HepG2 (cell line): ENCODE results near the gene ARID5B. TPM values are rescaled to one million over a fixed set of nuclear protein-coding genes. Genes with fewer than 3 reads are reported as not detected.

Experiments used
- HNF4A ChIP-seq: sonication (generic); formaldehyde crosslinking; IDR thresholded peaks from 2 replicates; pipeline ENCODE4 v1.4.0; 2020; ENCODE audit warnings: missing genetic modification reagents
- NFE2L1 ChIP-seq: sonication (generic); formaldehyde crosslinking; IDR thresholded peaks from 2 replicates; pipeline ENCODE4 v1.4.0; 2020; ENCODE audit warnings: missing genetic modification reagents, mild to moderate bottlenecking, borderline replicate concordance
- TIGD3 ChIP-seq: sonication (generic); formaldehyde crosslinking; IDR thresholded peaks from 2 replicates; pipeline ENCODE4 v1.5.1; 2020; ENCODE audit warnings: mild to moderate bottlenecking, missing genetic modification reagents, borderline replicate concordance
- ZFP90 ChIP-seq: sonication (generic); formaldehyde crosslinking; IDR thresholded peaks from 2 replicates; pipeline ENCODE4 v1.8.0; 2022; ENCODE audit warnings: missing genetic modification reagents, mild to moderate bottlenecking, inconsistent platforms, borderline replicate concordance
- ZNF639 ChIP-seq: conservative IDR thresholded peaks from 2 replicates; pipeline ENCODE4 v1.6.1; 2018; ENCODE audit warnings: missing genetic modification reagents
- ZNF749 ChIP-seq: sonication (generic); formaldehyde crosslinking; IDR thresholded peaks from 2 replicates; pipeline ENCODE4 v1.8.0; 2022; ENCODE audit warnings: mild to moderate bottlenecking, missing genetic modification reagents, moderate library complexity, borderline replicate concordance
- polyA plus RNA-seq, 8 experiments: library from polyadenylated mRNA; depleted of rRNA in 3 of 8; stranded (reverse) in 7 of 8; unstranded in 1 of 8; fragments of >200 nt; fragmentation: Illumina TruSeq in 4 of 8; extraction: Trizol in 4 of 8; gene quantifications; 2 replicates each; pipeline versions ENCODE4 v1.2.1 to v1.2.3, GENCODE V29; 2011 to 2016; ENCODE audit warnings: low read depth in 4 of 8, missing spikeins in 1 of 8, mixed read lengths in 1 of 8; ENCODE audit not compliant: insufficient read depth in 1 of 8
- total RNA-seq, 5 experiments: library from RNA; depleted of rRNA; stranded (reverse); fragments of >200 nt; fragmentation: Illumina TruSeq; extraction: Trizol; gene quantifications; 2 replicates each; pipeline ENCODE4 v1.2.3, GENCODE V29; 2016; ENCODE audit warnings: low read depth in 1 of 5
- TF ChIP-seq, protein P1 (sequence below): IDR thresholded peaks from 2 replicates; pipeline ENCODE4 v1.6.1; 2012; ENCODE audit warnings: low read depth, low read length, improper control_type of control experiment
- TF ChIP-seq, protein P2 (sequence below): sonication (generic); formaldehyde crosslinking; conservative IDR thresholded peaks from 2 replicates; pipeline ENCODE4 v1.8.0; 2022; ENCODE audit warnings: mild to moderate bottlenecking, moderate library complexity, missing genetic modification reagents
- TF ChIP-seq, protein P3 (sequence below): sonication (generic); formaldehyde crosslinking; IDR thresholded peaks from 2 replicates; pipeline ENCODE4 v1.9.0; 2022; ENCODE audit warnings: missing genetic modification reagents, mild to moderate bottlenecking, borderline replicate concordance
- TF ChIP-seq, protein P4 (sequence below): sonication (generic); formaldehyde crosslinking; IDR thresholded peaks from 2 replicates; pipeline ENCODE4 v1.5.0; 2020; ENCODE audit warnings: mild to moderate bottlenecking, missing genetic modification reagents

The ARID5B gene
- total and polyA plus RNA-seq, 2 of the 13 experiments (the other 11 are each of a cell fraction or from before 2014, with no cell fraction given), result 6.2 to 21.1 TPM

DNA sequence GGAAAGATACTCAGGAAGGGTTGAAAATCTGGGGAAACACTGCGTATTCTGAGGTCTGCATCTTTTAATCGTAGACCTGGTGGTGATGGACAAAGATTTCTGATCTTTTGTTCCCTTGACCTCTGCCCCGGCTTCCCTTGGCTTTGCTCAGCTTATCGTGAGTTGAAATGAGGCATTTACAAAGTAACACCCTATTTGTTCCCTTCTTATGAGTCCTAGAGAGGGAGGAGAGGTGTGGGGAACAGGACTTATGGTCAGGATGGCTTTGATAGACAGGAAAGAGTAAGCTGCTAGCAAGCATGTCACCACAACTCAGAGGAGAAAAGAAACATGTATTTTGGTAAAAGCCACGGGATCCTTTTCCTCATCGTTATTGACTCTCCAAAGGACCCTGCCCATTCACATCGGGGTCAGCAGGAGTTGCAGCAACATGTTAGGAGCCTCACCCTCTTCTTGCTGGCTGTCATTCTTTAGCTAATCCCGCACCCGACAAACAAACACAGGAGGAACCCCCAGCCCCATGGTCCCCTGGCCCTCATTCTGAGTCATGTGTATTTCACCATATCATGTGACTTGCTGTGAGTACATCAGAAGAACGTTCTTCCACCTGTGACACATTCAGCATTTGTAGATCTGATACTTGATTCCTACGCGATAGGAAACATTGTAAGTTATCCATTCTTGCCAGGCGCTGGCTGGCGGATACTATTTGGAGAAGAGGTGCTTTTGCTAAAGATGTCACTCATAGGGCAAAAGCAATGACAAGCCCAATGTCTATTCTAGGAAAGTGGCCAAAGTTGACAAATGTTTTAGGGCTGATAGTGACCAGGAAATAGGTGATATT is 197.0 kb downstream of the ARID5B start (continued):
- TF ChIP-seq, protein P1, sequence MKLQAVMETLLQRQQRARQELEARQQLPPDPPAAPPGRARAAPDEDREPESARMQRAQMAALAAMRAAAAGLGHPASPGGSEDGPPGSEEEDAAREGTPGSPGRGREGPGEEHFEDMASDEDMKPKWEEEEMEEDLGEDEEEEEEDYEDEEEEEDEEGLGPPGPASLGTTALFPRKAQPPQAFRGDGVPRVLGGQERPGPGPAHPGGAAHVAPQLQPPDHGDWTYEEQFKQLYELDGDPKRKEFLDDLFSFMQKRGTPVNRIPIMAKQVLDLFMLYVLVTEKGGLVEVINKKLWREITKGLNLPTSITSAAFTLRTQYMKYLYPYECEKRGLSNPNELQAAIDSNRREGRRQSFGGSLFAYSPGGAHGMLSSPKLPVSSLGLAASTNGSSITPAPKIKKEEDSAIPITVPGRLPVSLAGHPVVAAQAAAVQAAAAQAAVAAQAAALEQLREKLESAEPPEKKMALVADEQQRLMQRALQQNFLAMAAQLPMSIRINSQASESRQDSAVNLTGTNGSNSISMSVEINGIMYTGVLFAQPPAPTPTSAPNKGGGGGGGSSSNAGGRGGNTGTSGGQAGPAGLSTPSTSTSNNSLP, result no peak
- TF ChIP-seq NFE2L1 (CRISPR knock-in tag), result no peak
- TF ChIP-seq, protein P2, sequence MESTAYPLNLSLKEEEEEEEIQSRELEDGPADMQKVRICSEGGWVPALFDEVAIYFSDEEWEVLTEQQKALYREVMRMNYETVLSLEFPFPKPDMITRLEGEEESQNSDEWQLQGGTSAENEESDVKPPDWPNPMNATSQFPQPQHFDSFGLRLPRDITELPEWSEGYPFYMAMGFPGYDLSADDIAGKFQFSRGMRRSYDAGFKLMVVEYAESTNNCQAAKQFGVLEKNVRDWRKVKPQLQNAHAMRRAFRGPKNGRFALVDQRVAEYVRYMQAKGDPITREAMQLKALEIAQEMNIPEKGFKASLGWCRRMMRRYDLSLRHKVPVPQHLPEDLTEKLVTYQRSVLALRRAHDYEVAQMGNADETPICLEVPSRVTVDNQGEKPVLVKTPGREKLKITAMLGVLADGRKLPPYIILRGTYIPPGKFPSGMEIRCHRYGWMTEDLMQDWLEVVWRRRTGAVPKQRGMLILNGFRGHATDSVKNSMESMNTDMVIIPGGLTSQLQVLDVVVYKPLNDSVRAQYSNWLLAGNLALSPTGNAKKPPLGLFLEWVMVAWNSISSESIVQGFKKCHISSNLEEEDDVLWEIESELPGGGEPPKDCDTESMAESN (CRISPR knock-in tag), result no peak
- TF ChIP-seq ZNF639 (CRISPR knock-in tag), result 0 out of 2 replicates have a peak, but pooled peaks have one; percentile 28
- TF ChIP-seq, protein P3, sequence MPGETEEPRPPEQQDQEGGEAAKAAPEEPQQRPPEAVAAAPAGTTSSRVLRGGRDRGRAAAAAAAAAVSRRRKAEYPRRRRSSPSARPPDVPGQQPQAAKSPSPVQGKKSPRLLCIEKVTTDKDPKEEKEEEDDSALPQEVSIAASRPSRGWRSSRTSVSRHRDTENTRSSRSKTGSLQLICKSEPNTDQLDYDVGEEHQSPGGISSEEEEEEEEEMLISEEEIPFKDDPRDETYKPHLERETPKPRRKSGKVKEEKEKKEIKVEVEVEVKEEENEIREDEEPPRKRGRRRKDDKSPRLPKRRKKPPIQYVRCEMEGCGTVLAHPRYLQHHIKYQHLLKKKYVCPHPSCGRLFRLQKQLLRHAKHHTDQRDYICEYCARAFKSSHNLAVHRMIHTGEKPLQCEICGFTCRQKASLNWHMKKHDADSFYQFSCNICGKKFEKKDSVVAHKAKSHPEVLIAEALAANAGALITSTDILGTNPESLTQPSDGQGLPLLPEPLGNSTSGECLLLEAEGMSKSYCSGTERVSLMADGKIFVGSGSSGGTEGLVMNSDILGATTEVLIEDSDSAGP (CRISPR knock-in tag), result no peak
- TF ChIP-seq, protein P4, sequence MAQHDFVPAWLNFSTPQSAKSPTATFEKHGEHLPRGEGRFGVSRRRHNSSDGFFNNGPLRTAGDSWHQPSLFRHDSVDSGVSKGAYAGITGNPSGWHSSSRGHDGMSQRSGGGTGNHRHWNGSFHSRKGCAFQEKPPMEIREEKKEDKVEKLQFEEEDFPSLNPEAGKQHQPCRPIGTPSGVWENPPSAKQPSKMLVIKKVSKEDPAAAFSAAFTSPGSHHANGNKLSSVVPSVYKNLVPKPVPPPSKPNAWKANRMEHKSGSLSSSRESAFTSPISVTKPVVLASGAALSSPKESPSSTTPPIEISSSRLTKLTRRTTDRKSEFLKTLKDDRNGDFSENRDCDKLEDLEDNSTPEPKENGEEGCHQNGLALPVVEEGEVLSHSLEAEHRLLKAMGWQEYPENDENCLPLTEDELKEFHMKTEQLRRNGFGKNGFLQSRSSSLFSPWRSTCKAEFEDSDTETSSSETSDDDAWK (CRISPR knock-in tag), result no peak
- TF ChIP-seq TIGD3 (CRISPR knock-in tag), result no peak
- no peak for TF ChIP-seq ZFP90 (CRISPR knock-in tag)
- TF ChIP-seq HNF4A (CRISPR knock-in tag), result peak; percentile 65
- TF ChIP-seq ZNF749 (CRISPR knock-in tag), result no peak
